ENCODE results near the gene SGCD. TPM values are rescaled to one million over a fixed set of nuclear protein-coding genes. Genes with fewer than 3 reads are reported as not detected.

The SGCD gene
- total and polyA plus RNA-seq, 4 donors = 0.79 to 20.9 (median 6.0) TPM

DNA sequence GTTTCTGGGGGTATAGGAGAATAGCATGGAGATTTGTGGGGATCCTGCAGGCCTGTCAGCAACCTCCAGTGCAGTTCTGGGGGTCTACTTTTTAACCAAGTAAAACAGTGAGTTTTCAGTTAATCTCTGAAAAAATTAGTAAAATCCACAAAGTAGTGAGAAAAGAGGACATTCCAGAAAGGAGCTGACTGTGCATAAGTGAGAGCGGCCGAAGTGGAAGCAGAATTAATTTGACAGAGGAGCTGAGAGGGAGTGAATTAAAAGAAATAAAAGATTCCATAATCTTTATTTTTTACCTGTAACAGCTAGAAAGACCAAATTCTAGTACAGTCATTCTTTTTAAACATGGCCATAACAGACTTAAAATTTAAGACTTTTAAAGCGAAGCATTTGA, 149.2 kb downstream of the SGCD start:
- H3K36me3 ChIP-seq (ENCODE audit: control insufficient read depth in 4 of 4, insufficient read depth in 4 of 4, low read length in 4 of 4) = peaks cover 0 to 3% (median 1%) of the 10 kb centered on the region in 4 donors
- H3K4me3 ChIP-seq = no peak overlapping the region
- H3K27ac ChIP-seq (ENCODE audit: low read depth in 1 of 2, low read length in 1 of 2) = peak overlapping the region in 1 of 2 donors; percentile 1
- H3K9ac ChIP-seq (ENCODE audit: insufficient read depth in 1 of 2, low read length in 2 of 2) = no peak overlapping the region
- ATAC-seq (ENCODE audit: insufficient read depth, low FRiP score) (no peak), DNase-seq (no peak)
- no peaks in the 10 kb centered on the region for H3K9me3 ChIP-seq (ENCODE audit: control insufficient read depth in 4 of 4, insufficient read depth in 3 of 4, low read length in 3 of 4)
- H3K4me1 ChIP-seq (ENCODE audit: control insufficient read depth in 5 of 5, insufficient read depth in 5 of 5, low read length in 5 of 5) = peaks cover 4 to 58% (median 27%) of the 10 kb centered on the region in 5 donors
- no peaks in the 10 kb centered on the region for H3K27me3 ChIP-seq (ENCODE audit: control insufficient read depth in 3 of 3, insufficient read depth in 3 of 3, low read length in 2 of 3)
- WGBS, 2 donors = 77 to 86% methylated on average over 3 of the region's 3 CpGs
- TF ChIP-seq, protein P1, sequence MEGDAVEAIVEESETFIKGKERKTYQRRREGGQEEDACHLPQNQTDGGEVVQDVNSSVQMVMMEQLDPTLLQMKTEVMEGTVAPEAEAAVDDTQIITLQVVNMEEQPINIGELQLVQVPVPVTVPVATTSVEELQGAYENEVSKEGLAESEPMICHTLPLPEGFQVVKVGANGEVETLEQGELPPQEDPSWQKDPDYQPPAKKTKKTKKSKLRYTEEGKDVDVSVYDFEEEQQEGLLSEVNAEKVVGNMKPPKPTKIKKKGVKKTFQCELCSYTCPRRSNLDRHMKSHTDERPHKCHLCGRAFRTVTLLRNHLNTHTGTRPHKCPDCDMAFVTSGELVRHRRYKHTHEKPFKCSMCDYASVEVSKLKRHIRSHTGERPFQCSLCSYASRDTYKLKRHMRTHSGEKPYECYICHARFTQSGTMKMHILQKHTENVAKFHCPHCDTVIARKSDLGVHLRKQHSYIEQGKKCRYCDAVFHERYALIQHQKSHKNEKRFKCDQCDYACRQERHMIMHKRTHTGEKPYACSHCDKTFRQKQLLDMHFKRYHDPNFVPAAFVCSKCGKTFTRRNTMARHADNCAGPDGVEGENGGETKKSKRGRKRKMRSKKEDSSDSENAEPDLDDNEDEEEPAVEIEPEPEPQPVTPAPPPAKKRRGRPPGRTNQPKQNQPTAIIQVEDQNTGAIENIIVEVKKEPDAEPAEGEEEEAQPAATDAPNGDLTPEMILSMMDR (IDR thresholded peaks at IDR 0.05; ENCODE audit: control extremely low read depth, extremely low read depth) = no peak

DNA sequence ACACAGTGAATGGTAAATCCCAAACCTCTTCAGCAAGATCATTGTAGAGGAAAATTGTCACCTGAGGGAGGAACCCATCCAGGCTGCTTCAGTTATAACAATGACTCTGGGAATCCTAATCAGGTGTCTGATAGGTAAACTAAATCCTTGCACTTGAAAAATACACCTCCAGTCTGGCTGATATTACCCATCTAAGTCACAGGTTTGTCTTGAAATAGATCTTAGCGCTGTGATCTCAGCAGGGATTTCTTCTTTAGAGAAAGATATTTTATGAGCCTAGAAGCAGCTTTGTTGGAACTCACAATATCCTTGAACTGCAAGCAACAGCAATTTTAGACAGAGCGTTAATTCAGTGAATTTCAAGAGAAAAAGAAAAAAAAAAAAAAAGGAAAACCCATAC, 149.7 kb downstream of the SGCD start:
- no peak for ATAC-seq (ENCODE audit: insufficient read depth, low FRiP score)

GRCh38 chr5:156477196-156477595, 150.2 kb downstream of the SGCD start:
- Histone ChIP-seq H3K9me3 (ENCODE audit: control insufficient read depth in 4 of 4, insufficient read depth in 3 of 4, low read length in 3 of 4) (no peaks in the 10 kb centered on the region), H3K27me3 (ENCODE audit: control insufficient read depth in 3 of 3, insufficient read depth in 3 of 3, low read length in 2 of 3) (no peaks in the 10 kb centered on the region), H3K27ac (ENCODE audit: low read depth in 1 of 2, low read length in 1 of 2) (peak overlapping the region in 1 of 2 donors; percentile 12), H3K9ac (ENCODE audit: insufficient read depth in 1 of 2, low read length in 2 of 2) (no peak overlapping the region), H3K4me3 (no peak overlapping the region), H3K4me1 (ENCODE audit: control insufficient read depth in 5 of 5, insufficient read depth in 5 of 5, low read length in 5 of 5) (peaks cover 4 to 58% (median 27%) of the 10 kb centered on the region in 5 donors), H3K36me3 (ENCODE audit: control insufficient read depth in 4 of 4, insufficient read depth in 4 of 4, low read length in 4 of 4) (peaks cover 0 to 3% (median 1%) of the 10 kb centered on the region in 4 donors)
- WGBS, 2 donors = 82 to 89% methylated on average over 1 of the region's 1 CpG
- no peak for ATAC-seq (ENCODE audit: insufficient read depth, low FRiP score)
- DNase-seq = no peak
- TF ChIP-seq, protein P1 (IDR thresholded peaks at IDR 0.05; ENCODE audit: control extremely low read depth, extremely low read depth) = no peak

More for the DNA sequence above, 149.7 kb downstream of the SGCD start:
- Histone ChIP-seq H3K4me1 (ENCODE audit: control insufficient read depth in 5 of 5, insufficient read depth in 5 of 5, low read length in 5 of 5) (peaks cover 4 to 58% (median 27%) of the 10 kb centered on the region in 5 donors), H3K27ac (ENCODE audit: low read depth in 1 of 2, low read length in 1 of 2) (no peak overlapping the region), H3K36me3 (ENCODE audit: control insufficient read depth in 4 of 4, insufficient read depth in 4 of 4, low read length in 4 of 4) (peaks cover 0 to 3% (median 1%) of the 10 kb centered on the region in 4 donors), H3K27me3 (ENCODE audit: control insufficient read depth in 3 of 3, insufficient read depth in 3 of 3, low read length in 2 of 3) (no peaks in the 10 kb centered on the region), H3K9ac (ENCODE audit: insufficient read depth in 1 of 2, low read length in 2 of 2) (no peak overlapping the region), H3K4me3 (no peak overlapping the region), H3K9me3 (ENCODE audit: control insufficient read depth in 4 of 4, insufficient read depth in 3 of 4, low read length in 3 of 4) (no peaks in the 10 kb centered on the region)
- DNase-seq = no peak
- TF ChIP-seq, protein P1 (IDR thresholded peaks at IDR 0.05; ENCODE audit: control extremely low read depth, extremely low read depth) = no peak
- WGBS, 2 donors = 87 to 91% methylated on average over 2 of the region's 2 CpGs

GRCh38 chr5:156479849-156480248, 152.9 kb downstream of the SGCD start:
- no peak overlapping the region for H3K9ac ChIP-seq (ENCODE audit: insufficient read depth in 1 of 2, low read length in 2 of 2)
- no peak overlapping the region for H3K27ac ChIP-seq (ENCODE audit: low read depth in 1 of 2, low read length in 1 of 2)
- ATAC-seq (ENCODE audit: insufficient read depth, low FRiP score) (no peak), DNase-seq (peak; percentile 67 to 82 (median 74))
- no peak overlapping the region for H3K4me3 ChIP-seq
- 80 to 86% methylated on average over 1 of the region's 1 CpG for WGBS, 2 donors
- peaks cover 4 to 40% (median 15%) of the 10 kb centered on the region in 5 donors for H3K4me1 ChIP-seq (ENCODE audit: control insufficient read depth in 5 of 5, insufficient read depth in 5 of 5, low read length in 5 of 5)
- H3K9me3 ChIP-seq (ENCODE audit: control insufficient read depth in 4 of 4, insufficient read depth in 3 of 4, low read length in 3 of 4) = no peaks in the 10 kb centered on the region
- no peaks in the 10 kb centered on the region for H3K27me3 ChIP-seq (ENCODE audit: control insufficient read depth in 3 of 3, insufficient read depth in 3 of 3, low read length in 2 of 3)
- H3K36me3 ChIP-seq (ENCODE audit: control insufficient read depth in 4 of 4, insufficient read depth in 4 of 4, low read length in 4 of 4) = peaks cover 0 to 3% (median 1%) of the 10 kb centered on the region in 4 donors
- TF ChIP-seq, protein P1 (IDR thresholded peaks at IDR 0.05; ENCODE audit: control extremely low read depth, extremely low read depth) = no peak
